ENCODE results near the gene RAD9B.

- no peak for TF ChIP-seq ARNT (IDR thresholded peaks at IDR 0.05)
- no peak for TF ChIP-seq MXD1 (CRISPR knock-in tag; IDR thresholded peaks at IDR 0.05)
- no peak for TF ChIP-seq CTCF (CRISPR knock-in tag; IDR thresholded peaks at IDR 0.05)
- no peak for TF ChIP-seq ZBTB44 (CRISPR knock-in tag; IDR thresholded peaks at IDR 0.05)
- no peak for TF ChIP-seq ZNF615 (CRISPR knock-in tag; IDR thresholded peaks at IDR 0.05; ENCODE audit: borderline replicate concordance)
- TF ChIP-seq GABPA (IDR thresholded peaks at IDR 0.05; ENCODE audit: low read depth, low read length) = no peak
- no peak for TF ChIP-seq GABPA (CRISPR knock-in tag; IDR thresholded peaks at IDR 0.05; ENCODE audit: low read depth)
- TF ChIP-seq JUNB (CRISPR knock-in tag; IDR thresholded peaks at IDR 0.05; ENCODE audit: borderline replicate concordance) = no peak
- TF ChIP-seq ZNF354B (CRISPR knock-in tag; IDR thresholded peaks at IDR 0.05) = no peak
- TF ChIP-seq PHF21A (CRISPR knock-in tag; IDR thresholded peaks at IDR 0.05) = no peak
These were observed 14.9 kb downstream of the RAD9B start for GRCh38 chr12:110516995-110517394.

Measured in HepG2 (cell line).